GM19025 (cell line): ENCODE measurements around the gene CPT1A.

Experiments used
- ATAC-seq: cut with Tn5 transposase; IDR thresholded peaks from one replicate; pipeline ENCODE4 v1.9.1; 2021; ENCODE audit warnings: mild to moderate bottlenecking, low read depth, moderate library complexity; ENCODE audit not compliant: unreplicated experiment

CPT1A gene

DNA sequence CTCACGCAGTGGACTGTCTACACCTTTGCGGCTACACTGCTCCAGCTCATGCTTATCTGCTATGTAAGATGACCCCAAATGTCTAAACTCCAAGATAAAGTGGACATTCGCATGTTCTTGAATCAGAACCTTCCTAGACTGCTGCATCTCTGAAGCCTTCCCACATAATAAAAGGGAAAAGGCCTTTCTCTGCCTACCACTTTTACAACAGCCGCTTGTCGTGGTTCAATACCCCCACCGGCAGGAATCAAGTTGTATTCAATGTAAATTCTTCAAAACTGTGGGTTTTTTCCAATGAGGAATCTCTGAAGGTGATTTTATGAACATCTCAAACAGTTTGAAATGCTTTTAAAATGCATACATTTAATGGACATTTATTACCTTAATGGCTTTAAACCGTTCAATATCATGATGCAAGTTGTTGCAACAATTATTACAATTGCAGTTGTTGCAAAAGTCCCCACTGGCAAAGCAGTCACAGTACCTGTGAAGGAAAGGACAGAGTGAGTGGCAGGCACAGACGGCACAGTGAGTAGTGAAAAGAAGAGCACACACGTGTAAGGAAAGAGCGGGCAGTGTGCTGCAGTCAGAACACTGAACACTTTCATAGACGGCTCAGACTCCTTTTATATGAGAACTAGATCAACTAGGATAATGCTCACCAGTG lies 126.1 kb downstream of the CPT1A start:
- ATAC-seq = no peak

DNA sequence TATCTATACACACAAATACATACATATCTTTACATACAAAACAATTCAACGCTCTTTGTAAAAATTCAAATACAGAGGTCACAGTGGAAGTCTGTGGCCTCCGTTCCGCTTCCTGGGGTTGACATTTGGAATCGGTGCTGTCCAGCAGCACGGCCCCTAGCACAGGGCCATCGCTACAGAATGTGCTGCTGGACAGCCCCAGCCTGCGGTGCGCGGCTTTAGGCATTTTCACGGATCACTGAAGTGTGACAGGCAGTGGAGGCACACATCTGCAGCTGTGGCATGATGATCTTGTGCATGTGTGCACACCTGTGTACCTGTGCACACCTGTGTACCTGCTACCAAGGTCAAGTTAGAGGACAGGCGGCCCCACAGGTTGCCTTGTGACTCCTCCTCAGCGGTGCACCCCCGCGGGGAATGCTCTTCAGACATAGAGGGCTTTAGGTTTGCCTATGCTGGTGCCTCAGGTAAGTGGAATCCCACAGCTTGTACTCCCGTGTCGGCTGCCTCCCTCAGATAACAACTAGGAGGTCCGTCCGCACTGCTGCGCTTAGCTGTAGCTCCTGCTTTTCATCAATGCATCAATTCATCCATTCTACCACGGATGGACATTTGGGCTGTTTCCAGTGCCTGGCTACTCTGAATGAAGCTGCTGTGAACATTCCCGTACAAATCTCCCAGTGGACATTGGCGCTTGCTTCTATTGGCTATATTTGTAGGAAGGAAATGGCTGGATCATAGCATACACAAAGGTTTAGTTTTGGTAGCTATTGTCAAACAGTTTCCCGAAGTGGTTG lies 127.5 kb downstream of the CPT1A start:
- ATAC-seq = no peak

DNA sequence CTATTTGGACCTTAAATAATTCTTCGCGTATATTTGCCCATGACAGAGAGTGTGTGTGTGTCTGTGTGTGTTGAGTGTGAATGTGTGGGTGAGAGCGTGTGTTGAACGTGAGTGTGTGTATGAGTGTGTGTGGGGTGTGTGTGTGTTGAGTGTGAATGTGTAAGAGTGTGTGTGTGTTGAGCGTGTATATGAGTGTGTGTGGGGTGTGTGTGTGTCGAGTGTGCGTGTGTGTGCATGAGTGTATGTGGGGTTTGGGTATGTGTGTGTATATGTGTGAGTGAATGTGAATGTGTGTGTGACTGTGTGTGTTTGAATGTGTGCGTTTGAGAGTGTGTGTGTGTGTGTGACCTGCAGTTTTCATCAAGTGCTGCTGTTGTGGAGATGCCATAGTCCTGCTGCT lies 130.6 kb downstream of the CPT1A start:
- no peak for ATAC-seq

DNA sequence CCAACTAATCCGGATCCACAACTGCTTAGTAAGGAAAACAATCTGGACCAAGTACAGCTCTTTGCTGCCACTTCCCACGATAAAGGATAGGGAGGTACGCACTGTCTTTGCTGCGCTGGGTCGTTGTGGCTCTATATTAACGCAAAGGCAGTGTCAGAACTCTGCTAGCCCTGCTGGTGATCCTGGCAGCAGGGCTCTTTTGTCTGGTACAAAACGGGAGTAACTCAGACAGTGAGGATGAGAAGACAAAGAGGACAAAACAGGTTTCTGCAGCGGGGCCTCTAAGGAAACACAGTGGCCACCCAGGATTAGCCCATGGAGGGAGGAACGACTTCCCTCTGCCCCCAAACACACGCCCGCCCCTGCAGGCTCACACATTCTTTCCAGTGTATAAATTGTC lies 131.3 kb downstream of the CPT1A start:
- ATAC-seq = no peak

DNA sequence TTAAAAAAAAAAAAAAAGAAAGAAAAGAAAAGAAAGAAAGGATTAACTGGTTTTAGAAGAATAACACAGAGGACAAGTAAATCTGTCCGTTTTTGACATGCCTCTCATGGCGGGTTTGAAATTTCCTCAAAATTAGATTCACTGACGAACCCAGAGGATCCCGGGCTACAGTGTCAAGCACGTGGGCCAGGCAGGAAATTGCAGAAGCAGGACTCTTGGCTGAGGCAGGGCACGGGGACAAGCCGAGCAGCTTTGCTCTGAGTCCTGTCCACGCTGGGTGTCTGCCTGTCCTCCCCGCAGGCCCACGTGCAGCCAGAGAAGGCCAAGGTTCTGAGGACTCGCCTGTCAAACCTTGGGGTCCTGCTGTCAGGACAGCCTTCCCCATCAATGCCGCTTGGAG lies 132.7 kb downstream of the CPT1A start:
- ATAC-seq = no peak

DNA sequence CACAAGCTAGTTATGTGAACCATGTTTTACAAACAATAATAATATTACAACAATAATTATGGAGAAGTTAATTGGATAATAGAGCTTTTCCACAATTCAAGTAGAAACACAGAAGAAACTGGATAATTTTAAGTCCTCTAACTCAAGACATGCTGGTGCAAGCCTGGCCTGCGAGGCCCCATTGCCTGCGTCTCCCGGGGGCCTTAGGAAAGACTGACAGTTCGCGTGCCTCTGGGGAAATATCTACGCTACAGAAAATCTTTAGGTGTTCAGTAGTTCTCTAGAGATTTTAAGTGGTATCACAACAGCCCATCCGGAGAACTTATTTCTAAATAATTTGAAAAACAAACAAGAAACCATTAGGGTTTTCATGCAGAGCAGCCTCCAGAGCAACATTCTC lies 134.2 kb downstream of the CPT1A start:
- ATAC-seq = no peak

DNA sequence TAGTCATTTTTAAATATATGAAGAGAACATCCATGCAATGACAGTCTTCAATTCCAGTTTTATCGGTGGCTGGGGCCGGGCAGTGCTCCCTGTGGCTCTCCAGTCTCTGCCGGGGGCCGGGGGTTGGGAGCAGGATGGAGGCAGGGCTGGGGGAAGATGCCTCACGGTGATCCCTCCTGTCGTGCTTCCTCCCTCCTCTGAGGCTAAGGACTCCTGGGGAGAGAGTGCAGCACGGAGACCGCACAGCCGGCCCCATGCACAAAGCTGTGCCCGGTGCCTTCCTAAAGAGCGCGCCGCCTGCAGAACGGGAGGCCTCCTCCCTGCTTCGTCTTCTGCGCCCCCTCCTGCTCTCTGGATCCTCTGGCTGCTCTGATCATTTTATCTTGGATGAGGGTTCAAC lies 136.8 kb downstream of the CPT1A start:
- no peak for ATAC-seq
